ENCODE data around the gene CA7.

GRCh38 chr16:66895689-66895979 is 51.4 kb downstream of the CA7 start:
- no peak for TF ChIP-seq POLR2A (IDR thresholded peaks at IDR 0.05)
- no peak for TF ChIP-seq CTCF (IDR thresholded peaks at IDR 0.05)

All from upper lobe of left lung (tissue), 4 donors.